ENCODE results near the gene PTGR1. TPM values are rescaled to one million over a fixed set of nuclear protein-coding genes. Genes with fewer than 3 reads are reported as not detected.
"Not testable (repeated sequence)": the region's sequence is repeated elsewhere in the genome, so short reads cannot be mapped to it uniquely, and the experiment has no call there.

Gene PTGR1
- total RNA-seq, 4 donors from 2014 or later = 20.2 to 50.1 (median 40.4) TPM

DNA sequence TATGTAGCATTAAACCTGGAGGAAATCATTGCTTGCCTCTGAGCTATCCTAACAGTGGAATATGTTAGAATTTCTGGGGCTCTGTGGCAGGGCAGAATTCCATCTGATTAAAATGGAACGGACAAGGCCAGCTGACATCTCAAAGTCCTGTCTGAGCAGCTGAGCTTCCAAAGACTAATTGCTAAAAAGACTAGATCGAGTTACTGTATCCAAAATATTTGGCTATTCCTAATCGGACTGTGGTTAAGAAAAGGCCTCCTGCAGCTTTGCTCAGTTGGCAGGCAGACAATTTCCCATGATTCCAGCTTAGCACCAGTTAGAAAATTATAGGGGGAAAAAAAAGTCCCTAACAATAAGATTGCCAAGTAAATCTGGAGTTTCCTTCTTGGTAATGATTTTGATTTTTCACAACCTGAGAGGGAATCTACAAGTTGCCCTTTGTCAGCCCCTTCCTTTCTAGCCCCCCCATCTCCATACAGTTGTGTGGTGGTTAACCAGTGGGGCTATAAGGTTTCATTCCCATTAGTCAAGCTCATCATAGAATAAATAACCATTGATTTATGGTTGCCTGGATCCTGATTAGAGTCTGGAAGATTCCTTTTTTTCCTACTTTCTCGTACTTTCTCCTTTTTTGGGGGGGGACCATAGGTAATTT is 26.4 kb downstream of the PTGR1 start:
- no peak for TF ChIP-seq POLR2A (IDR thresholded peaks at IDR 0.05)
- TF ChIP-seq, protein P1, sequence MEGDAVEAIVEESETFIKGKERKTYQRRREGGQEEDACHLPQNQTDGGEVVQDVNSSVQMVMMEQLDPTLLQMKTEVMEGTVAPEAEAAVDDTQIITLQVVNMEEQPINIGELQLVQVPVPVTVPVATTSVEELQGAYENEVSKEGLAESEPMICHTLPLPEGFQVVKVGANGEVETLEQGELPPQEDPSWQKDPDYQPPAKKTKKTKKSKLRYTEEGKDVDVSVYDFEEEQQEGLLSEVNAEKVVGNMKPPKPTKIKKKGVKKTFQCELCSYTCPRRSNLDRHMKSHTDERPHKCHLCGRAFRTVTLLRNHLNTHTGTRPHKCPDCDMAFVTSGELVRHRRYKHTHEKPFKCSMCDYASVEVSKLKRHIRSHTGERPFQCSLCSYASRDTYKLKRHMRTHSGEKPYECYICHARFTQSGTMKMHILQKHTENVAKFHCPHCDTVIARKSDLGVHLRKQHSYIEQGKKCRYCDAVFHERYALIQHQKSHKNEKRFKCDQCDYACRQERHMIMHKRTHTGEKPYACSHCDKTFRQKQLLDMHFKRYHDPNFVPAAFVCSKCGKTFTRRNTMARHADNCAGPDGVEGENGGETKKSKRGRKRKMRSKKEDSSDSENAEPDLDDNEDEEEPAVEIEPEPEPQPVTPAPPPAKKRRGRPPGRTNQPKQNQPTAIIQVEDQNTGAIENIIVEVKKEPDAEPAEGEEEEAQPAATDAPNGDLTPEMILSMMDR (IDR thresholded peaks at IDR 0.05) = no peak
- intact Hi-C loops (cut with DNase I; ENCODE audit: low total_unique reads) = no loop called here
- 71% methylated on average over 4 of the region's 4 CpGs for WGBS, 2 donors
- no peak overlapping the region for H3K4me3 ChIP-seq (ENCODE audit: low read depth, poor library complexity, severe bottlenecking)
- no peak for DNase-seq (ENCODE audit: low spot score in 2 of 2)

DNA sequence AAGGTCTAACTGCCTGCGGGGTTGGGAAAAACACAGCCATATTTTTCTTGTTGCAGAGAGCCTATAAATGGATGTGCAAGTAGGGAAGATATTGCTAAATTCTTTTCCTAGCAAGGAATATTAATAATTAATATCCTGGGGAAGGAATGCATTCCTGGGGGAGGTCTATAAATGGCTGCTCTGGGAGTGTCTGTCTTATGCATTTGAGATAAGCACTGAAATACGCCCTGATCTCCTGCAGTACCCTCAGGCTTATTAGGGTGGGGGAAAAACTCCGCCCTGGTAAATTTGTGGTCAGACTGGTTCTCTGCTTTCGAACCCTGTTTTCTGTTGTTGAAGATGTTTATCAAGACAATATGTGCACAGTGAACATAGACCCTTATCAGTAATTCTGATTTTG is 31.3 kb downstream of the PTGR1 start:
- DNase-seq (ENCODE audit: low spot score in 2 of 2); H3K4me3 ChIP-seq (ENCODE audit: low read depth, poor library complexity, severe bottlenecking); intact Hi-C loops (cut with DNase I; ENCODE audit: low total_unique reads): not testable (repeated sequence)
- WGBS, 2 donors = 85 to 86% methylated on average over 4 of the region's 4 CpGs

DNA sequence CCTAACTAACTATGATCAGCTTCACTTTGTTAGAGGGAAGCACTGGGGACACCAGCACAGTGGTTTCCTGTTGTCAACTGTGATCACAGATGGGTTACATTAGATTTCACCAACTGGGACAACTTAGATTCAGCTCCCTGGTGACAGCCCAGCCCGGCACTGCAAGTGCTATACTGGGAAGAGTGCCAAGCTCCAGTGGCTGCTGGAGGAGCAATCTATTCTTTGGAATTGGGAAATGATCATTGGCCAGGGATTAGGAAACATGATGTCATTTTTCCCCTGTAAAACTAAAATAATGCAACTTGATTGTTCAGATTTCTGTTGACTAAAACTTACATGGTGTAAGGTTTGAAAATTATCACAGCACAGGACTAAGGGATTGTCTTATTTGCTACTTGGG is 33.2 kb downstream of the PTGR1 start:
- TF ChIP-seq, protein P1 (IDR thresholded peaks at IDR 0.05) = no peak
- no peak for TF ChIP-seq POLR2A (IDR thresholded peaks at IDR 0.05)
- intact Hi-C loops (cut with DNase I; ENCODE audit: low total_unique reads) = no loop called here
- WGBS, 2 donors = 29 to 39% methylated on average over 1 of the region's 1 CpG
- peak in 1 of 2 donors; percentile 19 for DNase-seq (ENCODE audit: low spot score in 2 of 2)
- H3K4me3 ChIP-seq (ENCODE audit: low read depth, poor library complexity, severe bottlenecking) = no peak overlapping the region

DNA sequence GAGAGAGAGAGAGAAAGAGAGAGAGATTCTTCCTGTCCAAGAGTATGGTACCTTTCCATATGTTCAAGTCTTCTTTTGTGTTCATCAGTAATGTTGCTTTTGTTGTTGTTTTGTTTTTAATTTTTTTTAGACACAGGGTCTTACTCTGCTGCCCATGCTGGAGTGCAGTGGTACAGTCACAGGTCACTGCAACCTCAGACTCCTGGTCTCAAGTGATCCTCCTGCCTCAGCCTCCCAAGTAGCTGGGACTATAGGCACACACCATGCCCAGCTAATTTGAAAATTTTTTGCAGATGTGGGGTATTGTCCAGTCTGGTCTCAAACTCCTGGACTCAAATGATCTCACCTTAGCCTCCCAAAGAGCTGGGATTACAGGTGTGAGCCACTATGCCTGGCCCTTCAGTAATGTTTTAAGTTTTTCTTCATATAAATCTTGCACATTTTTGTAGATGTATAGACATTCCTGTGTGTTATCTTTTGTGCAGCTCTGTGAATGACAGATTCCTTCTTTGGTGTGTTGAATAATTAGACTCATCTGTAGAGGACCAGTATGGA is 38.2 kb downstream of the PTGR1 start:
- intact Hi-C loops (cut with DNase I; ENCODE audit: low total_unique reads) = no loop called here
- TF ChIP-seq, protein P1 (IDR thresholded peaks at IDR 0.05) = no peak
- TF ChIP-seq POLR2A (IDR thresholded peaks at IDR 0.05) = no peak
- no peak for DNase-seq (ENCODE audit: low spot score in 2 of 2)
- no peak overlapping the region for H3K4me3 ChIP-seq (ENCODE audit: low read depth, poor library complexity, severe bottlenecking)

DNA sequence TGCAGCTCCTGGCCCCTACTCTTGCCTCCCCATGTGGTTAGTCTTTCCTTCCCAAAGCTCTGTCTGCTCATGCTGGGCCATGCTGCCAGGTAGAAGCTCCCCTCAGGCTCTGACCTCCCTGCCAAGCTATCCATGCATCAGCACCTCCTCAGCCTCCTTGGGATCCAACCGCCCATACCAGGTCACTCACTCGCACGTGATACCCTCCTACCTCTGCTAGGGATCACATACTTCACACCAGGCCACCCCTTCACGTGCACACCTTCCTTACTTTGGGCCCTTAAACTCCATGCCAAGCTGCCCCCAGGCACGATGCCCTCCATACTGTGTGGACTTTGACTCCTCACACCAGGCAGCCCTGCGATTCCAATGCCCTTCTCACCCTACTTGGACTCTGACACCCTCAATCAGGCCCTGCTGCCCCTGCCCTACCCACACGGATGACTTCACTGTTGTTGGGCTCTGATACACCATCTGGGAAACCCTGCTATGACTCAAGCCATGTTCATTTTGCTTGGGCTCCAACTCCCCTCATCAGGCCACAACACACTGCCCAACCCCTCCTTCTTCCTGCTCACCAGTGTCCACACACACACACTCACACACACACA is 40.3 kb downstream of the PTGR1 start:
- intact Hi-C loops (cut with DNase I; ENCODE audit: low total_unique reads) = no loop called here

DNA sequence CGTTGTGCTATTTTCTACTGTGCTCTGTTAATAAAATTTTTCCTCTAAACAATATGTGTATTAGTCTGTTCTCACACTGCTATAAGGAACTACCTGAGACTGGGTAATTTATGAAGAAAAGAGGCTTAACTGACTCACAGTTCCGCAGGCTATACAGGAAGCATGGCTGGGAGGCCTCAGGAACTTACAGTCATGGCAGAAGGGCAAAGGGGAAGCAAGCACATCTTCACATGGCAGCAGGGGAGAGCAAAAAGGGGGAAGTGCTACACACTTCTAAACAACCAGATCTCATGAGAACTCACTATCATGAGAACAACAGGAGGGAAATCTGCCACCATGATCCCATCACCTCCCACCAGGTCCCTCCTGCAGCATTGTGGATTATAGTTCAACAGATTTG is 44.0 kb downstream of the PTGR1 start:
- DNase-seq (ENCODE audit: low spot score in 2 of 2); intact Hi-C loops (cut with DNase I; ENCODE audit: low total_unique reads); H3K4me3 ChIP-seq (ENCODE audit: low read depth, poor library complexity, severe bottlenecking): not testable (repeated sequence)
- WGBS, 2 donors = 85 to 96% methylated on average over 2 of the region's 2 CpGs

More for the DNA sequence above, 40.3 kb downstream of the PTGR1 start:
- H3K4me3 ChIP-seq (ENCODE audit: low read depth, poor library complexity, severe bottlenecking) = no peak overlapping the region
- TF ChIP-seq POLR2A (IDR thresholded peaks at IDR 0.05) = no peak
- 89 to 91% methylated on average over 7 of the region's 7 CpGs for WGBS, 2 donors
- no peak for DNase-seq (ENCODE audit: low spot score in 2 of 2)

DNA sequence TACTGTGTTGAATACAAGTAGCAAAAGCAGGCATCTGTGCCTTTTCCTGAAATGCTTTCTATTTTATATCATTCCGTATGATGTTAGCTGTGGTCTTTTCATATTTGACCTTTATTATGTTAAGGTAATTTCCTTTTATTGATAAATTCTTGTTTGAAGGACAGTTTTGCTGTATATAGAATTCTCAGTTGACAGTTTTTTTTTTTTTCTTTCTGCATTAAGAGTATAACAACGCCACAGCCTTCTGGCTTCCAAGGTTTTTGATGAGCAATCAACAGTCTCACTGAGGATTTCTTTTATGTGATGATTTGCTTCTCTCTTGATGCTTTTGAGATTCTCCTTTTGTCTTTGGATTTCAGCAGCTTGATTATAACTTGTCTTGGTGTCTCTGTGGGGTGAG is 50.8 kb downstream of the PTGR1 start:
- H3K4me3 ChIP-seq (ENCODE audit: low read depth, poor library complexity, severe bottlenecking) = no peak overlapping the region
- 96 to 99% methylated on average over 2 of the region's 2 CpGs for WGBS, 2 donors
- no peak for TF ChIP-seq POLR2A (IDR thresholded peaks at IDR 0.05)
- TF ChIP-seq, protein P1 (IDR thresholded peaks at IDR 0.05) = no peak
- DNase-seq (ENCODE audit: low spot score in 2 of 2) = no peak
- intact Hi-C loops (cut with DNase I; ENCODE audit: low total_unique reads) = no loop called here

All from lower leg skin (tissue), 4 donors.